AG04450 (cell line): ENCODE measurements around the gene CYB561D1. TPM values are rescaled to one million over a fixed set of nuclear protein-coding genes. Genes with fewer than 3 reads are reported as not detected.

Experiments used
- CTCF ChIA-PET: fragments of 300-600, 350-600 bp; formaldehyde crosslinking; extraction: SDS; loops from one replicate; lab custom pipeline; 2022; ENCODE audit warnings: antibody characterized with exemption, inconsistent platforms; lab: Charles Lee
- POLR2A ChIA-PET: fragments of 350-600 bp; formaldehyde crosslinking; extraction: SDS; loops from one replicate; lab custom pipeline; 2021; ENCODE audit warnings: antibody characterized with exemption, inconsistent platforms; lab: Yijun Ruan, JAX
- DNase-seq: peaks from one replicate; pipeline ENCODE4 v3.0.0-alpha.2; 2011; ENCODE audit warnings: low read depth, low spot score
- H3K27ac ChIP-seq: one replicate; pipeline ENCODE4 v1.5.1; 2012; ENCODE audit warnings: low read depth, low read length, control low read depth
- H3K27me3 ChIP-seq: one replicate; pipeline ENCODE4 v1.6.0; 2012; ENCODE audit warnings: low read length; ENCODE audit not compliant: control insufficient read depth, insufficient read depth
- H3K4me3 ChIP-seq: 2 replicates; pipeline ENCODE4 v1.5.1; 2011; ENCODE audit warnings: mild to moderate bottlenecking, low read depth, low read length, control low read depth
- H3K9me3 ChIP-seq: 2 replicates; pipeline ENCODE4 v1.5.1; 2012; ENCODE audit warnings: low read length; ENCODE audit not compliant: control insufficient read depth, insufficient read depth
- CTCF ChIP-seq: IDR thresholded peaks from 2 replicates; pipeline ENCODE4 v1.5.1; 2011; ENCODE audit warnings: low read depth, low read length, control low read depth, inconsistent platforms
- polyA plus RNA-seq: library from polyadenylated mRNA; depleted of rRNA; stranded (reverse); fragments of >200 nt; gene quantifications from 2 replicates; pipeline ENCODE4 v1.2.3, GENCODE V29; 2011

The CYB561D1 gene
- polyA plus RNA-seq, 1 experiment, result 5.4 TPM

GRCh38 chr1:109483672-109484518, 10.0 kb upstream of the CYB561D1 start, which contains the start of gene ATXN7L2:
Gene ATXN7L2 (plus strand): TSS chr1:109483905. CDS start chr1:109483954, 49 bp downstream.
- ChIA-PET CTCF (interaction anchor here (0.6 to 37.0 kb wide), 6 partner anchors 9 to 233 kb away, joined by 3 to 1351 read pairs (median 6); partner anchors contain the start of genes CYB561D1 and GPR61), POLR2A (interaction anchor here (0.6 to 2.3 kb wide), 6 partner anchors 10 to 294 kb away, joined by 4 to 12 read pairs (median 6); partner anchors contain the start of genes CYB561D1 and PSMA5)
- Histone ChIP-seq H3K9me3 (no peaks in the 10 kb centered on the region; the same call in 1 of the 2 replicates), H3K27me3 (peaks cover 20% of the 10 kb centered on the region), H3K4me3 (peak within 1 kb of the TSS; percentile 84), H3K27ac (peak within 1 kb of the TSS; percentile 81)
- TF ChIP-seq CTCF, result no peak
- DNase-seq, result peak; percentile 74

DNA sequence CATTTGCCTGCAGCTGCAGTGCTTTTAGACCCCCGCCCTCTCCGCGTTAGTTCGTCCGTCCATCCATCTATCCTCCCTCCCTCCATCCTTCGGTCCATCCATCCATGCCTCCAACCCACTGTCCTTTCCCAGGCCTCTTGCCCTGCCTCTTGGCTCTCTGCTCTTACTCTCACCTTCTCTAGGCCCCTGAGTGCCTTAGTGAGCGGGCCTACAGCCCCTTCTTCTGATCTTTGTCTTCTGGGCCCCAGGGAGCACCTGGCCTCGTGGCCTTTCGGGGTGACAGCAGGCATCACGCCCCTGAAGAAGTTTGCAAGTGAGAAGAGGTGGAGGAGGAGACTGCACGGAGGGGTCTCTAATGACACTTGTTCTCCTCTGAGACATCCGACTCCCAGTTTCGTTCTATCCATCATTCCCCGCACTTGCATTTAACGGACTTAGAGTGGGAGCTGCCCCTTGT, 9.3 kb upstream of the CYB561D1 start:
- Histone ChIP-seq H3K4me3 (peak overlapping the region; percentile 84), H3K9me3 (no peaks in the 10 kb centered on the region; the same call in 1 of the 2 replicates), H3K27ac (no peak overlapping the region), H3K27me3 (peaks cover 17% of the 10 kb centered on the region)
- DNase-seq, result no peak
- CTCF ChIA-PET, result interaction anchor here (0.9 to 37.0 kb wide), 4 partner anchors 8 to 62 kb away, joined by 3 to 1351 read pairs (median 14); partner anchors contain the start of genes CYB561D1 and GPR61
- TF ChIP-seq CTCF, result no peak
- POLR2A ChIA-PET, result interaction anchor here (0.6 to 2.3 kb wide), 5 partner anchors 10 to 295 kb away, joined by 4 to 12 read pairs (median 6); partner anchors contain the start of genes CYB561D1 and PSMA5

DNA sequence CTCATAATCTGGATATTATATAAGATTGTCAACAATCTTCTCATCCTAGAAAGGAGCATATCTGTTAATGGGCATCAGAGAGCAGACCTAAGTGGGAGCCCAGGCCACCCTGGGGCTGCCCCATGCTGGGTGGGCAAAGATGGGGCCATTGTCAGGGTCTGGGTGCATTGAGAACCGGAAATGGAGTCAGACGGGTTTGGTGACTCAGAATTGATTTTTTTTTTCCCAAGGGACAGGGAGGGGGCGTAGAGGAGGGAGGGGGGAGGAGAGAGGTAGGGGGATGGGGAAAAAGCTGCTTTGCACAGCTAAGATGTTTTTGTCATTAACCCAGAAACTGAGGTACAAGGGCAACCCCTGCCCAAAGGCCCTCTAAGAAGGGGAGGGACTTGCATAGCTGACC, 8.9 kb upstream of the CYB561D1 start:
- H3K9me3 ChIP-seq, result no peaks in the 10 kb centered on the region; the same call in 1 of the 2 replicates
- H3K4me3 ChIP-seq, result peak overlapping the region; percentile 84
- ChIA-PET CTCF (interaction anchor here (2.2 to 37.0 kb wide), 3 partner anchors 8 to 49 kb away, joined by 12 to 1351 read pairs (median 19); partner anchors contain the start of gene GPR61), POLR2A (interaction anchor here (0.6 to 1.0 kb wide), 2 partner anchors 27 to 71 kb away, joined by 4 to 6 read pairs; no protein-coding TSS in a partner anchor)
- no peak for TF ChIP-seq CTCF
- no peak overlapping the region for H3K27ac ChIP-seq
- peaks cover 13% of the 10 kb centered on the region for H3K27me3 ChIP-seq
- DNase-seq, result no peak

DNA sequence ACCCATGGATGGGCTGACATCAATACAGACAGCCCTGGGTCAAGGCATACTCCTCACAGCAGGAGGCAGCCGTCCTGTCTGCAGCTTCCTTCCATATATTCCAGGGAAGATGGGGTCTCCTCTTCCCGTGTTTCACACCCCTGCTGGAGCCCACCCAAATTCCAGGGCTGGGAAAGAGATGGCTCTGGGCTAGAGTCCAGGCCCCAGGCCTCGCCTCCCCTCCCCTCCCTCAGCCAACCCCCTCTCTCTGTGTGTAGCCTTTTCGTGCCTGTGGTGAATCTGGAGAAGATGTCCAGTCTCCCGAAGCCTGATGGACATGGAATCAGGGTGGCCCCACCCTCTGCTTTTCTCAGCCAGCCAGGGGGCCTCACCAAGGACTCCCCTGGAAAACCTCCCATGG, 6.6 kb upstream of the CYB561D1 start:
- no peak for DNase-seq
- TF ChIP-seq CTCF, result no peak
- H3K27me3 ChIP-seq, result no peaks in the 10 kb centered on the region
- no peaks in the 10 kb centered on the region; the same call in 1 of the 2 replicates for H3K9me3 ChIP-seq
- H3K4me3 ChIP-seq, result no peak overlapping the region
- H3K27ac ChIP-seq, result no peak overlapping the region
- CTCF ChIA-PET, result interaction anchor here (37.0 kb wide), 1 partner anchor 47 kb away, joined by 1351 read pairs; the partner anchor contains the start of gene GPR61
- POLR2A ChIA-PET, result no interaction called here
